Measurements from ENCODE around the gene RNLS. TPM values are rescaled to one million over a fixed set of nuclear protein-coding genes. Genes with fewer than 3 reads are reported as not detected.

RNLS gene
- polyA plus RNA-seq, 1 experiment = 6.1 TPM

GRCh38 chr10:88521791-88522190, 61.3 kb downstream of the RNLS start:
- no peak overlapping the region for H3K27ac ChIP-seq (ENCODE audit: low read depth, low read length)
- H3K9me3 ChIP-seq (ENCODE audit: control insufficient read depth, insufficient read depth, low read length) = no peaks in the 10 kb centered on the region
- POLR2A ChIA-PET = no interaction called here
- no peak overlapping the region for H3K4me3 ChIP-seq (ENCODE audit: low read depth, low read length)
- TF ChIP-seq, protein P1, sequence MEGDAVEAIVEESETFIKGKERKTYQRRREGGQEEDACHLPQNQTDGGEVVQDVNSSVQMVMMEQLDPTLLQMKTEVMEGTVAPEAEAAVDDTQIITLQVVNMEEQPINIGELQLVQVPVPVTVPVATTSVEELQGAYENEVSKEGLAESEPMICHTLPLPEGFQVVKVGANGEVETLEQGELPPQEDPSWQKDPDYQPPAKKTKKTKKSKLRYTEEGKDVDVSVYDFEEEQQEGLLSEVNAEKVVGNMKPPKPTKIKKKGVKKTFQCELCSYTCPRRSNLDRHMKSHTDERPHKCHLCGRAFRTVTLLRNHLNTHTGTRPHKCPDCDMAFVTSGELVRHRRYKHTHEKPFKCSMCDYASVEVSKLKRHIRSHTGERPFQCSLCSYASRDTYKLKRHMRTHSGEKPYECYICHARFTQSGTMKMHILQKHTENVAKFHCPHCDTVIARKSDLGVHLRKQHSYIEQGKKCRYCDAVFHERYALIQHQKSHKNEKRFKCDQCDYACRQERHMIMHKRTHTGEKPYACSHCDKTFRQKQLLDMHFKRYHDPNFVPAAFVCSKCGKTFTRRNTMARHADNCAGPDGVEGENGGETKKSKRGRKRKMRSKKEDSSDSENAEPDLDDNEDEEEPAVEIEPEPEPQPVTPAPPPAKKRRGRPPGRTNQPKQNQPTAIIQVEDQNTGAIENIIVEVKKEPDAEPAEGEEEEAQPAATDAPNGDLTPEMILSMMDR (IDR thresholded peaks at IDR 0.05; ENCODE audit: low read depth, low read length) = no peak
- CTCF ChIA-PET = interaction anchor here (2.8 kb wide), 1 partner anchor 31 kb away, joined by 11 read pairs; no protein-coding TSS in a partner anchor
- H3K27me3 ChIP-seq (ENCODE audit: control insufficient read depth, insufficient read depth, low read length) = no peaks in the 10 kb centered on the region
- DNase-seq (ENCODE audit: low read depth, low spot score) = no peak

DNA sequence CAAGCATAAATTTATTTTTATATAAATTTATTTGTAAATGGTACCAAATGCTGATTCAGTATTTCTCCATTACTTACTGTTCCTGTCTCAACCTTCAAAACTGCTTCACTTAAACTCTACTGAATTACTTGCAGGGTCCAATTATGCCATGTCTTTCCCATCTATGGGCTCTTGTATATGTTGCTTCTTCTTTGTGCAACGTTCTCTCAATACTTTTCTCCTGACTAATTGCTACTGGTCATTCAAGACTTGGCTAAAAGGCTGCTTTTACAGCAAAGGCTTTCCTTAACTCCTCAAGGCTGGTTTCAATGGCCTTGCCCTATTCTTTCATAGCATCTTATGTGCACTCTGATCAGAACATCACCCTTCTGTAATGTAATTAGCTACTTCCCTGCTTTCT, 67.9 kb downstream of the RNLS start:
- Histone ChIP-seq H3K27ac (ENCODE audit: low read depth, low read length) (no peak overlapping the region), H3K27me3 (ENCODE audit: control insufficient read depth, insufficient read depth, low read length) (no peaks in the 10 kb centered on the region), H3K4me3 (ENCODE audit: low read depth, low read length) (no peak overlapping the region), H3K9me3 (ENCODE audit: control insufficient read depth, insufficient read depth, low read length) (no peaks in the 10 kb centered on the region)
- TF ChIP-seq, protein P1 (IDR thresholded peaks at IDR 0.05; ENCODE audit: low read depth, low read length) = no peak
- POLR2A ChIA-PET = no interaction called here
- CTCF ChIA-PET = no interaction called here
- no peak for DNase-seq (ENCODE audit: low read depth, low spot score)

DNA sequence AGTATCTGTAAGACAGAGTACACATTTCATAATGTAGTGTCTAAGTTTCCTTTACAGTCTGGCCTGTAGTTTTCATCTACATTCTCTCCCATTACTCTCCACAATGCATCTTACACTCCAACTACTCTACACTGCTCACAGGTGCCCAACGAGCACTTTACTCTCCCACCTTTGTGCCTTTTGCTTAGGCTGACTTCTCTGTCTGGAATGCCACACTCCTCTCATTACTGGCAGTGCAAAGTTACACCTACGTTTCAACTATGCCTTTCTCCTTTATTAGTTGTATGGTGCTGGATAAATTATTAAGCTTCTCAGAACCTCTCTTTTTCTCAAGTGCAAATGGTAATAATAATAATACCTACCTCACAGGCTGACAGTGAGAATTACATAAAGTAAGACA, 70.5 kb downstream of the RNLS start:
- TF ChIP-seq, protein P1 (IDR thresholded peaks at IDR 0.05; ENCODE audit: low read depth, low read length) = no peak

GRCh38 chr10:88508796-88509195, 74.3 kb downstream of the RNLS start:
- ChIA-PET CTCF (interaction anchor here (0.6 kb wide), 1 partner anchor 60 kb away, joined by 3 read pairs; no protein-coding TSS in a partner anchor), POLR2A (no interaction called here)
- Histone ChIP-seq H3K9me3 (ENCODE audit: control insufficient read depth, insufficient read depth, low read length) (no peaks in the 10 kb centered on the region), H3K27me3 (ENCODE audit: control insufficient read depth, insufficient read depth, low read length) (no peaks in the 10 kb centered on the region), H3K4me3 (ENCODE audit: low read depth, low read length) (no peak overlapping the region), H3K27ac (ENCODE audit: low read depth, low read length) (no peak overlapping the region)
- no peak for DNase-seq (ENCODE audit: low read depth, low spot score)
- TF ChIP-seq, protein P1 (IDR thresholded peaks at IDR 0.05; ENCODE audit: low read depth, low read length) = no peak

More for the DNA sequence above, 70.5 kb downstream of the RNLS start:
- POLR2A ChIA-PET = no interaction called here
- Histone ChIP-seq H3K27ac (ENCODE audit: low read depth, low read length) (no peak overlapping the region), H3K27me3 (ENCODE audit: control insufficient read depth, insufficient read depth, low read length) (no peaks in the 10 kb centered on the region), H3K4me3 (ENCODE audit: low read depth, low read length) (no peak overlapping the region), H3K9me3 (ENCODE audit: control insufficient read depth, insufficient read depth, low read length) (no peaks in the 10 kb centered on the region)
- no peak for DNase-seq (ENCODE audit: low read depth, low spot score)
- CTCF ChIA-PET = no interaction called here

- ChIA-PET CTCF (interaction anchor here (0.6 to 1.0 kb wide), 2 partner anchors 118 to 648 kb away, joined by 3 read pairs; no protein-coding TSS in a partner anchor), POLR2A (no interaction called here)
- TF ChIP-seq, protein P1 (IDR thresholded peaks at IDR 0.05; ENCODE audit: low read depth, low read length) = no peak
- H3K4me3 ChIP-seq (ENCODE audit: low read depth, low read length) = no peak overlapping the region
- no peak for DNase-seq (ENCODE audit: low read depth, low spot score)
- H3K9me3 ChIP-seq (ENCODE audit: control insufficient read depth, insufficient read depth, low read length) = no peaks in the 10 kb centered on the region
- no peak overlapping the region for H3K27ac ChIP-seq (ENCODE audit: low read depth, low read length)
- no peaks in the 10 kb centered on the region for H3K27me3 ChIP-seq (ENCODE audit: control insufficient read depth, insufficient read depth, low read length)
Observed at GRCh38 chr10:88507826-88508453, 75.2 kb downstream of the RNLS start.
